Astrocyte of the cerebellum (primary cell): ENCODE data around the gene SGTB.

Experiments used
- DNase-seq: peaks from one replicate; pipeline ENCODE4 v3.0.0-alpha.2; 2011; ENCODE audit warnings: low read depth
- H3K4me3 ChIP-seq: 2 replicates; pipeline ENCODE4 v1.5.1; 2011; ENCODE audit warnings: mild to moderate bottlenecking, low read depth, low read length, moderate library complexity
- CTCF ChIP-seq: IDR thresholded peaks from 2 replicates; pipeline ENCODE4 v1.5.1; 2012; ENCODE audit warnings: low read length, low read depth, moderate library complexity, mild to moderate bottlenecking; ENCODE audit errors: missing control alignments
- in situ Hi-C: cut with HindIII; loops from 2 replicates; pipeline ENCODE4 v1.10.0; 2017; ENCODE audit warnings: low sequenced_read_pairs

The SGTB gene, protein sequence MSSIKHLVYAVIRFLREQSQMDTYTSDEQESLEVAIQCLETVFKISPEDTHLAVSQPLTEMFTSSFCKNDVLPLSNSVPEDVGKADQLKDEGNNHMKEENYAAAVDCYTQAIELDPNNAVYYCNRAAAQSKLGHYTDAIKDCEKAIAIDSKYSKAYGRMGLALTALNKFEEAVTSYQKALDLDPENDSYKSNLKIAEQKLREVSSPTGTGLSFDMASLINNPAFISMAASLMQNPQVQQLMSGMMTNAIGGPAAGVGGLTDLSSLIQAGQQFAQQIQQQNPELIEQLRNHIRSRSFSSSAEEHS

GRCh38 chr5:65721720-65722574 is at the start of gene SGTB, which contains the start of gene NLN:
Gene SGTB (minus strand): TSS chr5:65722109. CDS start chr5:65720807, 1,302 bp downstream.
Gene NLN (plus strand): TSS chr5:65722205. CDS start chr5:65722374, 169 bp downstream.
- in situ Hi-C loops: no loop called here
- DNase-seq: no peak
- no peak for TF ChIP-seq CTCF
- H3K4me3 ChIP-seq: peak within 1 kb of the TSS; percentile 66

GRCh38 chr5:65771266-65771665 is 49.4 kb upstream of the SGTB start:
- in situ Hi-C loops: no loop called here
- TF ChIP-seq CTCF: no peak
- DNase-seq: no peak
- H3K4me3 ChIP-seq: no peak overlapping the region

GRCh38 chr5:65769539-65769938 is 47.6 kb upstream of the SGTB start:
- in situ Hi-C loops: no loop called here
- no peak overlapping the region for H3K4me3 ChIP-seq
- no peak for TF ChIP-seq CTCF
- peak; percentile 92 for DNase-seq

DNA sequence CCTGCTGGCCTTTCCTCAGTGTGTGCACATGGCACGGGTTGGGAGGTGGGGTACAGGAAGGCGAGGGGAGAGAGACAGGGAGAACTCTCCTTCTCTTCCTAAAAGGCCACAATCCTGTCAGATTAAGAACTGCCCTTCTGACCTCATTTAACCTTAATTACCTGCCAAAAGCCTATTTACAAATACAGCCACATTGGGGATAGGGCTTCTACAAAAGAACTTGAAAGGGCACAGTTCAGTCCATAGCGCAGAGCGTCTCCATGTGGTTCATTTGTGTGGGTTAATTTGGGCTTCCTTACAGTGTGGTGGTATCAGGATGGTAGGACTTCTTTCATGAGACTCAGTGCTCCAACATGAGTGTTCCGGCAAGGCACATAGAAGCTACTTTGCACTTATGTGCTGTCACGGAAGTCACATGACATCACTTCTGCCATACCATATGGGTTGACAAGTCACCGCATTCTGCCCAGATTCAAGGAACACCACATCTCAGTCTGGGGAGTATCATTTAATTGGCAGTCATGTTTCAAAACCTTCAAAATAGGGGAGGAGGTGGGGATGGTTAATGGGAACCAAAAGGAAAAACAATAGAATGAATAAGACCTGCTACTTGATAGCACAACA is 46.9 kb upstream of the SGTB start:
- in situ Hi-C loops: no loop called here
- DNase-seq: no peak
- H3K4me3 ChIP-seq: no peak overlapping the region
- no peak for TF ChIP-seq CTCF

GRCh38 chr5:65767565-65767964 is 45.7 kb upstream of the SGTB start:
- in situ Hi-C loops: no loop called here
- DNase-seq: no peak
- no peak for TF ChIP-seq CTCF
- no peak overlapping the region for H3K4me3 ChIP-seq

GRCh38 chr5:65766781-65767180 is 44.9 kb upstream of the SGTB start:
- in situ Hi-C loops: no loop called here
- DNase-seq: no peak
- no peak for TF ChIP-seq CTCF
- H3K4me3 ChIP-seq: no peak overlapping the region
